Measurements from ENCODE around the gene MTMR10. TPM values are rescaled to one million over a fixed set of nuclear protein-coding genes. Genes with fewer than 3 reads are reported as not detected.

The MTMR10 gene
- 16.2 and 18.9 TPM in 2 replicates for total RNA-seq (2014; rRNA removed; shearing (Covaris generic))
- polyA plus RNA-seq (2014; cell fraction: nucleus; rRNA removed) = 7.9 and 15.7 TPM in 2 replicates

- DNase-seq (ENCODE audit: extremely low read depth, low read depth) = peak; percentile 66
Measured at GRCh38 chr15:30991255-30992235, at the start of gene MTMR10. Gene MTMR10 (minus strand): TSS chr15:30991628. CDS start chr15:30991506, 122 bp downstream.

- no peak for DNase-seq (ENCODE audit: extremely low read depth, low read depth)
Measured at GRCh38 chr15:31040611-31041010, 49.2 kb upstream of the MTMR10 start.

- DNase-seq (ENCODE audit: extremely low read depth, low read depth) = no peak
Measured at GRCh38 chr15:31039961-31040360, 48.5 kb upstream of the MTMR10 start.

- no peak for DNase-seq (ENCODE audit: extremely low read depth, low read depth)
Measured at GRCh38 chr15:31037731-31038477, 46.5 kb upstream of the MTMR10 start.

- DNase-seq (ENCODE audit: extremely low read depth, low read depth) = no peak
Measured at GRCh38 chr15:31036783-31037182, 45.4 kb upstream of the MTMR10 start.

- DNase-seq (ENCODE audit: extremely low read depth, low read depth) = no peak
Measured at GRCh38 chr15:31035610-31036009, 44.2 kb upstream of the MTMR10 start.

GRCh38 chr15:31034152-31034551, 42.7 kb upstream of the MTMR10 start:
- no peak for DNase-seq (ENCODE audit: extremely low read depth, low read depth)

- DNase-seq (ENCODE audit: extremely low read depth, low read depth) = no peak
Measured at GRCh38 chr15:31032961-31033371, 41.5 kb upstream of the MTMR10 start.

GRCh38 chr15:31031471-31032067, 40.1 kb upstream of the MTMR10 start:
- no peak for DNase-seq (ENCODE audit: extremely low read depth, low read depth)

- DNase-seq (ENCODE audit: extremely low read depth, low read depth) = no peak
Measured at GRCh38 chr15:31027910-31028578, 36.6 kb upstream of the MTMR10 start.

- no peak for DNase-seq (ENCODE audit: extremely low read depth, low read depth)
Measured at GRCh38 chr15:31025996-31026395, 34.6 kb upstream of the MTMR10 start.

GRCh38 chr15:31024979-31025378, 33.6 kb upstream of the MTMR10 start:
- DNase-seq (ENCODE audit: extremely low read depth, low read depth) = peak; percentile 17

- peak; percentile 75 for DNase-seq (ENCODE audit: extremely low read depth, low read depth)
Measured at GRCh38 chr15:31024330-31024729, 32.9 kb upstream of the MTMR10 start.

- DNase-seq (ENCODE audit: extremely low read depth, low read depth) = peak; percentile 57
Measured at GRCh38 chr15:31023841-31024240, 32.4 kb upstream of the MTMR10 start.

GRCh38 chr15:31021067-31021665, 29.7 kb upstream of the MTMR10 start:
- no peak for DNase-seq (ENCODE audit: extremely low read depth, low read depth)

GRCh38 chr15:31020542-31020941, 29.1 kb upstream of the MTMR10 start:
- no peak for DNase-seq (ENCODE audit: extremely low read depth, low read depth)

- DNase-seq (ENCODE audit: extremely low read depth, low read depth) = no peak
Measured at GRCh38 chr15:31019986-31020385, 28.6 kb upstream of the MTMR10 start.

- DNase-seq (ENCODE audit: extremely low read depth, low read depth) = no peak
Measured at GRCh38 chr15:31017311-31017710, 25.9 kb upstream of the MTMR10 start.

GRCh38 chr15:31016446-31016915, 25.1 kb upstream of the MTMR10 start:
- DNase-seq (ENCODE audit: extremely low read depth, low read depth) = no peak

- DNase-seq (ENCODE audit: extremely low read depth, low read depth) = no peak
Measured at GRCh38 chr15:31014608-31014925, 23.1 kb upstream of the MTMR10 start.

All from NCI-H460 (cell line).